GM21717 (cell line): ENCODE measurements around the gene ZC3H11A.
"Not testable (repeated sequence)": the region's sequence is repeated elsewhere in the genome, so short reads cannot be mapped to it uniquely, and the experiment has no call there.

ENCODE experiments used
- ATAC-seq: cut with Tn5 transposase; IDR thresholded peaks from one replicate; pipeline ENCODE4 v1.9.1; 2021; ENCODE audit warnings: mild to moderate bottlenecking, moderate library complexity; ENCODE audit not compliant: unreplicated experiment

ZC3H11A gene

DNA sequence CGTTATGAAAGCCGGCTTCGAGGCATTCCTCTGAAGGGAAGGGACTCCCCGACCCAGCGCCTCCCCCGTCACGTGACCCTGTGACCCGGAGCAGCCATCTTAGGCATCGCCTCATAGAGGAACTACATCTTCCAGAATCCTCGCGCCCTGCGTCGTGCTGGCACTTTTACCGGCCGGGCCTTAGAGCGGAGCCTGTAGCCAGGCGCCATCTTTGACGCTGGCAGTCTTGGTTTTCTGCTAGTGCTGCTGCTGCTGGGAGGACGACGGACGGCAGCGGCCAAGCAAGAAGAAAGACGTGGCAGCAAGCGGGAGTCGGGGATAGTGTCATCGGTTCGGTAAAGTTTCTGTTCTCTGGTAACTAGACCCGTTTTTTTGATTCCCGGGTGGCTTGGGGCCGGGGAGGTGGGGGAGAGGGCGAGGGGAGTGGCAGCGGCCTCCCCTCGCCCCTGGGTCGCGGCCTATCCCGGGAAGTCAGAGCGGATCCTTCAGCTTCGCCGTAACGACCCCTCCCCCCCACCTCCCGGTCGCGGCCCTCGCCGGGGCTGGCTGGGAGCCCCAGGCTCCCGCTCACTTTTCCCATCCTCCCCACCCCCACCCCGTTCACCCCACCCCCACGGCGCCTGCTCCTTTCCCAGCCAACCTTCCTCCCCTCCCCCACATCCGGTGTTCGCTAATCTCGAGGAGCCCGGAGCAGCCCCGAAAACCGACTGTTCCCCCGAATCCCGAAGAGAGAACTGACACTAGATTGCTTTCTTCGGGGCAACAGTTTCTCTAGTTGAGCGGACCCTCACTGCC is at the start of gene ZC3H11A, which contains the start of gene ZBED6:
Gene ZC3H11A, plus strand, starts transcription at position 183 of the 795 bp plus-strand sequence. CDS start 21,448 bp downstream, outside the sequence.
Gene ZBED6, plus strand, starts transcription at position 183 of the 795 bp plus-strand sequence. CDS start 1,900 bp downstream, outside the sequence.
- ATAC-seq = peak; percentile 94

DNA sequence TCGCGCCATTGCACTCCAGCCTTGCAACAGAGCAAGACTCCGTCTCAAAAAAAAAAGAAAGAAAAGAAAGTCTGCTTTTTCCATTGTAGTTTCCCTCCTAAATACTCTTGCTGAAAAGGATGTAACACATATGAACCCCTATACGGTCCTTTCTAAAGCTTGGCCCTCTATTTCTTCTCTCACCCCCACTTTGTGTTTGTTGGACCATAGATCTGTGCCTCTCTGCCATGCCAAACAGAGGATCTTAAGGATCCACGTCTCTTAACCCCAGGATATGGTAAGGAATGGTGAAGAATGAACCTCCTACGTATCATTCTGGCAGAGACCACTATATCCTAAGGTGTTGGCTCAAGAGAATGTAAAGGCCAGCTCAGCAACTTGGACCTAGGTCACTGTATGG is 49.1 kb upstream of the ZC3H11A start:
- ATAC-seq = no peak

DNA sequence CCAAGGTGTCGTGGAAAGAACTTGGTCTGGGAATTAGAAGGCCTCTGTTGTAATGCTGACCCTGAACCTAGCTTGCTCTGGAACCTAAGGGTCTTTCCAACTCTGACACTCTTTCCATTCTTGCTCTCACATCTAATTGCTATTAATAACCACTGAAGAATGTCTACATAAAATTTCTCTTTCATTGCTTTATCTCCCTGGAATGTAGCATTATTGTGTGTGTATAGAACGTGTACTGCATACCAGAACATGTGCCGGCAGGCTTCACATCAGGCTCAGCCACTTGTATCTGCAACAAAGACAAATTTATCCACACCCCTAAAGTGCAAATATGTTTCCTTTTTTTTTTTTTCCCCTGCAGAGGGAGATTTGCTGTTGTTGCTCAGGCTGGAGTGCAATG is 44.4 kb upstream of the ZC3H11A start:
- ATAC-seq = no peak

DNA sequence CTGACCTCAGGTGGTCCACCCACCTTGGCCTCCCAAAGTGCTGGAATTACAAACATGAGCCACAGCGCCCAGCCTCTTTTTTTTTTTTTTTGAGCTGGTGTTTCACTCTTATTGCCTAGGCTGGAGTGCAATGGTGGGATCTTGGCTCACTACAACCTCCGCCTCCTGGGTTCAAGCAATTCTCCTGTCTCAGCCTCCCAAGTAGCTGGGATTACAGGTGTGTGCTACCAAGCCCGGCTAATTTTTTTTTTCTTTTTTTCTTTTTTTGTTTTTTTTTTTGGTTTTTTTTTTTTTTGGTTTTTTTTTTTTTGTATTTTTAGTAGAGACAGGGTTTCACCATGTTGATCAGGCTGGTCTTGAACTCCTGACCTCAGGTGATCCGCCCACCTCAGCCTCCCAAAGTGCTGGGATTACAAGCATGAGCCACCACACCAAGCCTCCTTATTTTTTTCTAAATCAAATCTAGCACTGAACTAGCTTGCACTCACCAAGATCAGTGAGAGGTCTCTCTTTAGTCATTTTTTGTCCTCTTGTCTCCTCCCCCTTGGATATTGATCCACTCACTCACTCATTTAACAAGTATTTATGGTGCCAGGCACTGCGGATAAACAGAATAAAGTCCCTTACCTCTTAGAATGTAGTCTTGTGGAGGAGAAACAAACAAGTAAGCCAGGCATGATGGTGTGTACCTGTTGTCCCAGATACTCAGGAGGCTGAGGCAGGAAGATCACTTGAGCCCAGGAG is 43.6 kb upstream of the ZC3H11A start:
- ATAC-seq = not testable (repeated sequence)

GRCh38 chr1:203754455-203754864 is 41.0 kb upstream of the ZC3H11A start:
- ATAC-seq = peak; percentile 74

GRCh38 chr1:203756036-203756435 is 39.4 kb upstream of the ZC3H11A start:
- ATAC-seq = no peak

DNA sequence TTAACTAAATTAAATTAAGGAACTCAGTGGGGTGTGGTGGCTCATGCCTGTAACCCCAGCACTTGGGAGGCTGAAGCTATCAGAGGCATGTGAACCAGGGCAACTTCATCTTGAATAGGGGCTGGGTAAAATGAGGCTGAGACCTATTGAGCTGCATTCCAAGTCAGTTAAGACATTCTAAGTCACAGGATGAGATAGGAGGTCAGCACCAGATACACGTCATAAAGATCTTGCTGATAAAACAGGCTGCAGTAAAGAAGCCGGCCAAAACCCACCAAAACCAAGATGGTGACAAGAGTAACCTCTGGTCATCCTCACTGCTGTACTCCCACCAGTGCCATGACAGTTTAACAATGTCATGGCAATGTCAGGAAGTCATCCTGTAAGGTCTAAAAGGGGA is 36.7 kb upstream of the ZC3H11A start:
- ATAC-seq = not testable (repeated sequence)

GRCh38 chr1:203760506-203760905 is 34.9 kb upstream of the ZC3H11A start:
- no peak for ATAC-seq

DNA sequence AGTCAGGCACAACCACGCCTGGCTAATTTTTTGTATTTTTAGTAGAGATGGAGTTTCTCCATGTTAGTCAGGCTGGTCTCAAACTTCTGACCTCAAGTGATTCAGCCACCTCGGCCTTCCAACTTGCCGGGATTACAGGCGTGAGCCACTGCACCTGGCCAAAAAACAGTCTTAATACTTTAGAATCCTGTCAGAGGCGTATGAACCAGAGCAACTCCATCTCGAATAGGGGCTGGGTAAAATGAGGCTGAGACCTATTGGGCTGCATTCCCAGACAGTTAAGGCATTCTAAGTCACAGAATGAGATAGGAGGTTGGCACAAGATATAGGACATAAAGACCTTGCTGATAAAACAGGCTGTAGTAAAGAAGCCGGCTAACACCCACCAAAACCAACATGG is 33.5 kb upstream of the ZC3H11A start:
- not testable (repeated sequence) for ATAC-seq

DNA sequence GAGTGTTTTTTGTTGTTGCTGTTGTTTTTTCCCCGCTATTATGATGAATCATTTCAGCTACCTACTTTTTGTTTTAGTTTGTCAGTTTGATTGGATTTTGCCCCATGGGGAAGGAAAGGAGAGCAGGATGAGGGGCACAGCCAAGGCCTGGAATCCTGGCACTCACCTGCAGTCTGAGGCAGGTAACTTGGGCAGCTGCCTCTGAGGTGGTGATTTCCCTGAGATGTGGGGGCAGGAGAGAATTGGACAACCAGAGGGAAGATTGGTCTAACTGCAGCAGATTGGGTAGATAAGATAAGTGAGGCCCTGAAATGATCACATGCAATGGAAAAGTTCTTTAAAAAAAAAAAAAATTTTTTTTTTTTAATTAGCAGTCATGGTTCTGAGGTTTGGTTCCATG is 31.9 kb upstream of the ZC3H11A start:
- no peak for ATAC-seq

DNA sequence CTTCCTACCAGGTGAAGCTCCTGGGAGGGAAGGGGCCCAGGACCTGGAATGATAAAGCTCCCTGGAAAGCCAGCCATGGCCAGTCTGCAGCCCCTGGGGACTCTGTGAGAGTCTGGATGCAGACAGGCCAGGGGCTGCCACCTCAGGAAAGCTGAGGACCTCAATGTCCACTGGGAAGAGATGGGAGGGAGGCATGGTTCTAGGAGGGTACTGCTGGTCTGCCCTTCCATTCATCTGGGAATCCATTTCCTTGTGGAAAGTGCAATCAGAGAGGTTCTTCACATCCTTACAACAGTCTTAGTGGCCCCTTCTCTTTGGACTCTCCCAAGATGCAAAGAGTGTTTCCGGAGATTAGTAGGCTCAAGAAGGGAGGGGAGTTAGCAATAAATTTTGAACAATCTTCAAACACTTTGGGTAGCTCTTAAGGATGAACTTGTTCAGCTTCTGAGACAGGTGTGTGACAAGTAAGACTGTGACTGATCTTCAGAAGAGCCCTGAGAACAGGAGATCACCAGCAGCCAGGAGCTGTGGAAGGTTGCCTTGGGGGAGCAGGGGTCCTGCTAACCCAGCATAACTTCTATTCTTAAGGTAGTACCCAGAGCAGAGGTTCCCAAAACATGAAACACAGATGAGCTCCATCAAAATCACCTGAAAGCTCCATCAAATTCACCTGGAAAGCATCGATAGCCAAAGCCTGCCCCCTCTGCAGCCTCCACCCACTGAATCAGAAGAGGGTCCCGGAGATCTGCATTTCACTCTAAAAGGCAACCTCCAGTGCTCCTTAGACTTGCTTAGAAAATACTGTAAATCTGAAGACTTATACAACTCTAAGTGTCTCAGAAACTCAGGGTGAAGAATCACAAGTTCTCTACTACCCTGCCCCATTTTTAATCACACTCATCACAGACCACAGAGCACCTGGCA is 31.1 kb upstream of the ZC3H11A start:
- ATAC-seq = no peak

DNA sequence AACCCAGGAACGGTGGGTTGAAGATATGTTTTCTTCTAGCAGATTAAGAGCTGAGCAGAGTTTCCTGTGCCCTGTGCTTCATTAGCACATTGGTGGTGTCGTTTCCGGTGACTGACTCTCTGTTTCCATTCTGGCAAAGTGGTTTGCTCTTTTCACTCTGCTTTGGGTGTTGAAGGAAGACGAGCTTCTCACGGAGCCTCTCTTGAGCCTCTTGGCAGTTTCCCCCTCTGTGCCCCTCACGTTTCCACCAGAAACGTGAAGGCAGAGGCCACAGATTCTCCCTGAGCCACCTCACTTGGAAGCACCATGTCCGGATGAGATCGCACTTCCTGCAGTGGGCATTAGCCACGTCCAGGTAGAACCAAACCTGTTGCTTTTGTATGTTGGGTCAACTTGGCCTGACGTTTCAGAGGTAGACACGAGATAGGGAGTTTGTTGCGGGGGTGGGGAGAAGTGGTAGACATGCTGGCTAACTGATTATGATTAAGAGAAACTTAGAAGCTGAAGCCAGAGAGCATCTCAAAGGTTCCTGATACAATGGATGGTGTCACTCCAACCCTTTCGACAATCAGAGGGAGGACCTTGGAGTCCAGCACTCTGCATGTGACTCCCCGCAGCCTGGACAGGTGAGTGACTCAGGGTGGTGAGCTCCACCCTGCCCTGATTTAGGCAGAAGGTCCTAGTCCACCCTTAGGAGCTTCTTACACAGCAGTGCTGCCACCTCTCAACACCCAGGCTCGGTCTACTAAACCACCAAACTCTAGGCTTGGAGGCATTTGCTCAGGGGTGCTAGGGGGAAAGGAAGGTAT is 30.2 kb upstream of the ZC3H11A start, which contains the start of gene LAX1:
Gene LAX1, plus strand, starts transcription at position 155 of the 809 bp plus-strand sequence. Its CDS starts 383 bp downstream, at position 538.
- peak; percentile 76 for ATAC-seq

DNA sequence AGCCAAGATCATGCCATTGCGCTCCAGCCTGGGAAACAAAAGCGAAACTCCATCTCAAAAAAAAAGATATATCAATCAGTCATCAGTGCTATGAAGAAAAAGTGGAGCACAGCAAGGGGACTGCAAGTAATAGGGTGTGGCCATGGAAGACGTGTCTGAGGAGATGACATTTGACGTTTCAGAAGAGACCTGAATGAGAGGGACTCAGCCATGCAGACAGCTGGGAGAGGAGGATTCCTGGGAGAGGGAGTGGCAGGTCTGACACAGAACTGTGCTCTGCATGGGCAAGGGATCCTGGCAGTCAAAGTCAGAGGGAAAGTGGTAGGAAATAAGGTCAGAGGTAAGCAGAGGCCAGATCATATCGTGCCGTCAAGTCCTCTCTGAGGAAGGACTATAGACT is 27.2 kb upstream of the ZC3H11A start:
- ATAC-seq = no peak

GRCh38 chr1:203769505-203770343 is 25.7 kb upstream of the ZC3H11A start:
- ATAC-seq = no peak

DNA sequence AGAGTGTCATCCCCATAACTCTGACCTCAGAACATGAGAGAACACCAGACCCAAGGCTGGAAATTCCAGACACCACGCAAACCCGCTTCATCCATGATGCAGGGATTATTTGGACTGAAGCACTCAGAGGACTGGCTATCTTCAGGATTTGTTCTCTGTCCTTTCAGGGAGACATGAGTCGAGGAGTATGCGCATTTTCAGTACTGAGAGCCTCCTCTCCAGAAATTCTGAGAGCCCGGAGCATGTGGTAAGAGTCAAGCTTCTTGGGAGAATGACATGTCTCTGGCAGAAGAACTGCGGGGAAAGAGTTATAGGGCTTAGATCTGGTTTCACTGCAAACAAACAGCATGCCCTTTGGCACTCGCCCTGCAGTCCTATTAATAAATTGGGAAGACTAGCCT is 23.5 kb upstream of the ZC3H11A start:
- ATAC-seq = no peak

DNA sequence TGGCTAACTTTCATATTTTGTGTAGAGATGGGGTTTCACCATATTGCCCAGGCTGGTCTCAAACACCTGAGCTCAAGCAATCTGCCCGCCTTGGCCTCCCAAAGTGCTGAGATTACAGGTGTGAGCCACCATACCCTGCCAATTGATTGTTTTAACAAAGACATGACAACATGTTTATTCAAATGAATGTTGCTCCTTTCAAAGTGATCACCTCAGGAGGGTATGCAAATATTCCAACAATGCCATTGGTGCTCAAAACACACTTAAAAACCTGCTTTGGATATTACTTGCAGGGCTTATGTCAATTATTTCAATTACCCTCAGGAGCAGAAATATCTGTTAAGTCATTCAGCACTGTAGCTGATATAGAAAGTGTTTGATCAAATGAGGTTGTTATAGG is 22.6 kb upstream of the ZC3H11A start:
- no peak for ATAC-seq

DNA sequence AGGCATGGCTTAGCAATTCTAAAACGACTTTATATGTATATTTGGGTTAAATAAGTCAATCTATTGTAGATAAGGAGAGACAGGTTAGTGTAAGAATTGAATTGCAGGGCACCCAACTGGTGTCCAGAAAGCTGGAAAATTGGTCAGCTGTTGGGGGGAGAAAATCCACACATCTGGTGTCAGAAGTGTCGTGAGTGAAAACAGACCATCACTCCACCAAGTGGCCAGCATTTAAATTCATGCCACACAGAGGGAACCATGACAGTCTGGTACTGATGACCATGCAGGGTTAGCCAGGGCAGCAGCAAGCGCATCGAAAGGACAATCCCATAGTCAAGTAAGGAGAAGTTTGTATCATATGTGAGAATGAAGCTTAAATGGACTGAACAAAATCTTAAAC is 18.8 kb upstream of the ZC3H11A start:
- ATAC-seq = no peak

GRCh38 chr1:203777596-203777995 is 17.8 kb upstream of the ZC3H11A start:
- ATAC-seq = no peak

GRCh38 chr1:203778146-203778545 is 17.3 kb upstream of the ZC3H11A start:
- ATAC-seq = no peak
